ENCODE results near the gene CASP8AP2.

DNA sequence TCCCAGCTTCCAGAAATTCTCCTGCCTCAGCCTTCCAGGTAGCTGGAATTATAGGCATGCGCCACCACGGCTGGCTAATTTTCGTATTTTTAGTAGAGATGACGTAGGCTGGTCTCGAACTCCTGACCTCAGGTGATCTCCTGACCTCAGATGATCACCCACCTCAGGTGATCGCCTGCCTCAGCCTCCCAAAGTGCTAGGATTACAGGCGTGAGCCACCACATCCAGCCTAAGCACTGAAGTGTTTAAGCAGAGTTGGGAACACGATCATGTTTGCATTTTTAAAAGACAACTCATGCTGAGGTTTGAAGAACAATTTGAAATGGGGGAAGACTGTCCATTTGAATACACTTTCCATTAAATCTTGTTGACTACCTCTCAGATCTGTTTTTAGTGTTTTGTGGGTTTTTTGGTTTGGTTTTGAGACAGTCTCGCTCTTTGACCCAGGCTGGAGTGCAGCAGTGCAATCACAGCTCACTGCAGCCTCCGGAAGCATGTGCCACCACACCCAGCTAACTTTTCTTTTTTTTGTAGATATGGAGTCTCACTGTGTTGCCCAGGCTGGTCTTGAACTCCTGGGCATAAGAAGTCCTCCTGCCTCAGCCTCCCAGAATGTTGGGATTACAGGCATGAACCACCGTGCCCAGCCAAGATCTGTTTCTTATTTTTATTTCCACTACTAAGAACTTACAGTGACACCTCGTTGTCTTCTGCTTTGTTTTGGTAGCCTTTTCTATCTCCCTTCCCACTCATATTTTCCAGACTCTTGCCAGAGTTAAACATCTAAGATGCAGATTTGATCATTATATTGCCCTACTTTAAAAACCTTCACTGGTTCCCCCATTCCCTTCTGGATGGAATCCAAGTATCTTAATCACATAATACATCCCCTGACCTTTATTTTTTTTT is 5.5 kb downstream of the CASP8AP2 start:
- TF ChIP-seq, protein P1, sequence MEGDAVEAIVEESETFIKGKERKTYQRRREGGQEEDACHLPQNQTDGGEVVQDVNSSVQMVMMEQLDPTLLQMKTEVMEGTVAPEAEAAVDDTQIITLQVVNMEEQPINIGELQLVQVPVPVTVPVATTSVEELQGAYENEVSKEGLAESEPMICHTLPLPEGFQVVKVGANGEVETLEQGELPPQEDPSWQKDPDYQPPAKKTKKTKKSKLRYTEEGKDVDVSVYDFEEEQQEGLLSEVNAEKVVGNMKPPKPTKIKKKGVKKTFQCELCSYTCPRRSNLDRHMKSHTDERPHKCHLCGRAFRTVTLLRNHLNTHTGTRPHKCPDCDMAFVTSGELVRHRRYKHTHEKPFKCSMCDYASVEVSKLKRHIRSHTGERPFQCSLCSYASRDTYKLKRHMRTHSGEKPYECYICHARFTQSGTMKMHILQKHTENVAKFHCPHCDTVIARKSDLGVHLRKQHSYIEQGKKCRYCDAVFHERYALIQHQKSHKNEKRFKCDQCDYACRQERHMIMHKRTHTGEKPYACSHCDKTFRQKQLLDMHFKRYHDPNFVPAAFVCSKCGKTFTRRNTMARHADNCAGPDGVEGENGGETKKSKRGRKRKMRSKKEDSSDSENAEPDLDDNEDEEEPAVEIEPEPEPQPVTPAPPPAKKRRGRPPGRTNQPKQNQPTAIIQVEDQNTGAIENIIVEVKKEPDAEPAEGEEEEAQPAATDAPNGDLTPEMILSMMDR (IDR thresholded peaks at IDR 0.05 in 4 of 5, conservative IDR thresholded peaks at IDR 0.05 in 1 of 5): no peak
- TF ChIP-seq POLR2A (IDR thresholded peaks at IDR 0.05): no peak
